Activated CD8-positive, alpha-beta T cell treated with anti-CD3 and anti-CD28 coated beads for 36 hours (primary cell): Measurements from ENCODE around the gene LSP1. TPM values are rescaled to one million over a fixed set of nuclear protein-coding genes. Genes with fewer than 3 reads are reported as not detected.

Experiments
- ATAC-seq: fragments of 200-7000 bp; cut with Tn5 transposase; one replicate; pipeline ENCODE4 v1.10.0; 2021; ENCODE audit warnings: mild to moderate bottlenecking, moderate library complexity
- CTCF ChIA-PET: fragments of 350-600 bp; sonication (Branson Sonifier 250); formaldehyde crosslinking; loops from one replicate; lab custom pipeline; 2021; ENCODE audit warnings: antibody characterized with exemption; lab: Charles Lee
- POLR2A ChIA-PET: fragments of 350-600 bp; sonication (Branson Sonifier 250); formaldehyde crosslinking; loops from one replicate; lab custom pipeline; 2021; ENCODE audit warnings: antibody characterized with exemption; lab: Charles Lee
- DNase-seq: peaks from one replicate; pipeline ENCODE4 v3.0.0-alpha.2; 2020
- H3K27ac Mint-ChIP-seq: one replicate; pipeline ENCODE4 v1.8.0; 2021; ENCODE audit warnings: mild to moderate bottlenecking, mixed read lengths
- H3K27me3 Mint-ChIP-seq: one replicate; pipeline ENCODE4 v1.8.0; 2021; ENCODE audit warnings: mixed read lengths
- H3K36me3 Mint-ChIP-seq: one replicate; pipeline ENCODE4 v1.8.0; 2021; ENCODE audit warnings: low read depth, mixed read lengths
- H3K4me1 Mint-ChIP-seq: one replicate; pipeline ENCODE4 v1.8.0; 2021; ENCODE audit warnings: low read depth, mixed read lengths
- H3K4me3 Mint-ChIP-seq: one replicate; pipeline ENCODE4 v1.8.0; 2021; ENCODE audit warnings: mild to moderate bottlenecking, moderate library complexity, mixed read lengths
- H3K9me3 Mint-ChIP-seq: one replicate; pipeline ENCODE4 v1.8.0; 2021; ENCODE audit warnings: mixed read lengths
- intact Hi-C: fragments of 100-400 bp; cut with micrococcal nuclease; formaldehyde crosslinking; loops from one replicate; pipeline ENCODE4 v1.10.0; 2022
- total RNA-seq, 2 experiments: library from RNA; stranded (reverse); gene quantifications; one replicate each; pipeline ENCODE4 v1.2.3, GENCODE V29; 2021
- TF ChIP-seq, protein P1 (sequence below): fragments of 200-600 bp; IDR thresholded peaks from one replicate; pipeline ENCODE4 v1.8.0; 2022; ENCODE audit warnings: antibody characterized with exemption, mild to moderate bottlenecking

Gene LSP1
- total RNA-seq, 2 experiments from 2014 or later = 247 to 251 TPM

DNA sequence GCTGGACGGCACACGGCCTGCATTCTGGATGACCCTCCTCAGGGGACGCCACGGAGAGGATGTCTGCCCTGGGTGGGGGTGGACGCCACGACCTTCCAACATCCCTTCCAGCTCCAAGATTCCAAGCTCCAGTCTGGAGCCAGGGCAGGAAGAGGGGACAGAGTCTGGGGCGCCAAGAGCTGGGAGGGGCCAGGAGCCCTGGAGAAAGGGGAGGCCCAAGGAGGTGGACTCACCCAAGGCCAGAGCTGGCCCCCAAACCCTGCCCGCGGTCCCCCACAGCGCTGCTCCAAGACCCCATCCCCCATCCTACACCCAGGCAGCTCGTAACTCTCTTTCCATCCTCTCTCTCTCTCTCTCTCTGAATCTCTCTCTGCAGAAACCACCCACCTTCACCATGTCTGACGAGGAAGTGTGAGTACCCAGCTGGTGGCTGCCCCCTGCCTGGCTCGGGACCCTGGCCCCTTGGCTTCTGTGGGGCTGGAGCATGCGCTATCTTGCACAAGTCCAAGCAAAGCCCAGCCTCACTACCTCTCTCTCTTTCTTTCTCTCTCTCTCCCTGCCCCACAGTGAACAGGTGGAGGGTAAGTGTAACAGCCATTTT is 69.7 kb downstream of the LSP1 start:
- DNase-seq = no peak
- peaks cover 2% of the 10 kb centered on the region for H3K4me1 Mint-ChIP-seq
- CTCF ChIA-PET = interaction anchor here (0.7 to 1.4 kb wide), 5 partner anchors 39 to 113 kb away, joined by 3 to 6 read pairs (median 3); partner anchors contain the start of gene TNNI2
- H3K27me3 Mint-ChIP-seq = no peaks in the 10 kb centered on the region
- intact Hi-C loops = no loop called here
- H3K9me3 Mint-ChIP-seq = no peaks in the 10 kb centered on the region
- no peak overlapping the region for H3K27ac Mint-ChIP-seq
- H3K36me3 Mint-ChIP-seq = no peaks in the 10 kb centered on the region
- no peak for ATAC-seq
- TF ChIP-seq, protein P1, sequence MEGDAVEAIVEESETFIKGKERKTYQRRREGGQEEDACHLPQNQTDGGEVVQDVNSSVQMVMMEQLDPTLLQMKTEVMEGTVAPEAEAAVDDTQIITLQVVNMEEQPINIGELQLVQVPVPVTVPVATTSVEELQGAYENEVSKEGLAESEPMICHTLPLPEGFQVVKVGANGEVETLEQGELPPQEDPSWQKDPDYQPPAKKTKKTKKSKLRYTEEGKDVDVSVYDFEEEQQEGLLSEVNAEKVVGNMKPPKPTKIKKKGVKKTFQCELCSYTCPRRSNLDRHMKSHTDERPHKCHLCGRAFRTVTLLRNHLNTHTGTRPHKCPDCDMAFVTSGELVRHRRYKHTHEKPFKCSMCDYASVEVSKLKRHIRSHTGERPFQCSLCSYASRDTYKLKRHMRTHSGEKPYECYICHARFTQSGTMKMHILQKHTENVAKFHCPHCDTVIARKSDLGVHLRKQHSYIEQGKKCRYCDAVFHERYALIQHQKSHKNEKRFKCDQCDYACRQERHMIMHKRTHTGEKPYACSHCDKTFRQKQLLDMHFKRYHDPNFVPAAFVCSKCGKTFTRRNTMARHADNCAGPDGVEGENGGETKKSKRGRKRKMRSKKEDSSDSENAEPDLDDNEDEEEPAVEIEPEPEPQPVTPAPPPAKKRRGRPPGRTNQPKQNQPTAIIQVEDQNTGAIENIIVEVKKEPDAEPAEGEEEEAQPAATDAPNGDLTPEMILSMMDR = no peak
- POLR2A ChIA-PET = interaction anchor here (1.3 to 2.9 kb wide), 2 partner anchors 31 to 34 kb away, joined by 6 to 25 read pairs; partner anchors contain the start of gene PRR33
- no peak overlapping the region for H3K4me3 Mint-ChIP-seq

DNA sequence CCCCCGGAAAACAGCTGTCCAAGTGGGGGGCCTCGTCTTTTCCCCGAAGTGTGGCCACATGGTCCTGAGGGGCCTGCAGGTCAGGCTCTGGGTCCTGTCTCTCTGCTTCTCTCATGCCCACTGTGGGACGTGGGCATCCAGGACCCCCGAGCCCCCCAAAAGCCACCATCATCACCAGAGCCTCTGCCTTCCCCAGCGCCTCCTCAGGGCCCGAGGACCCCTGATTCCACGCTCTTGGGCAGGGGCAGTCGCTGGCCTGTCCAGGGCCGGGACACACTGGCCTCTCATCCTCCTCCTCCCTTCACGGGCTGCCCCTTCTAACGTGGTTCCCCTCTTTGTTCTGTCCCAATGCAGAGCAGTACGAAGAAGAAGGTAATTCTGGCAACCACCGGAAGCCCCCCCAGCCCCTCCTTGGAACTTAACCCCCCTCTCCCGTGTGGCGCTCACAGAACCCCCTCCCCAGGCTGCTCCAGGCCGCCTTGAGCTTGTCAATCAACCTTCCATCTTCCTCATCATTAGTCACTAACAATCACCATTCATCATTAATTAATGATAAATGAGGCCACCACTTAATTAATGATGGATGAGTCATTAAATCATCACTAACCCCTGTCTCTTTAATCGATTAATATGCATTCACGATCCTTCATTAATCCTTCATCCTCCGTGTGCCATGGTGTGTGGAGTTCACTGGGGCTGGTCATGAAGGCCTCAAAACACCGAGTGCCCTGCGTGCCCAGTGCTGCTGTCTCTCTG is 70.5 kb downstream of the LSP1 start:
- DNase-seq = no peak
- intact Hi-C loops = no loop called here
- H3K4me1 Mint-ChIP-seq = peaks cover 2% of the 10 kb centered on the region
- no peak overlapping the region for H3K27ac Mint-ChIP-seq
- ChIA-PET CTCF (interaction anchor here (1.0 kb wide), 1 partner anchor 87 kb away, joined by 3 read pairs; no protein-coding TSS in a partner anchor), POLR2A (interaction anchor here (0.6 to 2.9 kb wide), 3 partner anchors 32 to 42 kb away, joined by 3 to 25 read pairs (median 4); partner anchors contain the start of gene PRR33)
- H3K4me3 Mint-ChIP-seq = no peak overlapping the region
- TF ChIP-seq, protein P1 = no peak
- H3K27me3 Mint-ChIP-seq = no peaks in the 10 kb centered on the region
- H3K9me3 Mint-ChIP-seq = no peaks in the 10 kb centered on the region
- ATAC-seq = no peak
- no peaks in the 10 kb centered on the region for H3K36me3 Mint-ChIP-seq

DNA sequence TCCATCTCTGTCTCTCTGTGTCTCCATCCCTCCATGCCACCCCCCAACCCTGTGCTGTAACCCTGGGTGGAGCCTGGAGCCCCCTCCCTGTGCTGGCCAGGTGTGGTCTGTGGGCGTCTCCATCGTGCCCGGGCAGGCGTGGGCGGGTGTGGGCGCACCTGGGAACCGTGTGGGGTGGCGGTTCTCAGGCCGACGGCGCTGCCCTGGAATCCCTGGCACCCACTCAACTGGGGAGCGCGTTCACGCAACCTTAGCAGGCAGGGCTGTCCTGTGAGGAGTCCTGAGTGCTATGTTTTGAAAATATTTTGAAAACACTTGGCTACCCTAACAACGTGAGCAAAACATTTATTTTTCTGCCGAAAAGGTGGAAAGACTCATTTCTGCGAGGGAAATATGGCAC is 71.3 kb downstream of the LSP1 start:
- H3K9me3 Mint-ChIP-seq = no peaks in the 10 kb centered on the region
- H3K36me3 Mint-ChIP-seq = no peaks in the 10 kb centered on the region
- no peak overlapping the region for H3K4me3 Mint-ChIP-seq
- ATAC-seq (no peak), DNase-seq (no peak)
- H3K27ac Mint-ChIP-seq = no peak overlapping the region
- intact Hi-C loops = no loop called here
- TF ChIP-seq, protein P1 = no peak
- CTCF ChIA-PET = no interaction called here
- POLR2A ChIA-PET = interaction anchor here (0.6 kb wide), 1 partner anchor 35 kb away, joined by 3 read pairs; no protein-coding TSS in a partner anchor
- H3K27me3 Mint-ChIP-seq = no peaks in the 10 kb centered on the region
- no peaks in the 10 kb centered on the region for H3K4me1 Mint-ChIP-seq

DNA sequence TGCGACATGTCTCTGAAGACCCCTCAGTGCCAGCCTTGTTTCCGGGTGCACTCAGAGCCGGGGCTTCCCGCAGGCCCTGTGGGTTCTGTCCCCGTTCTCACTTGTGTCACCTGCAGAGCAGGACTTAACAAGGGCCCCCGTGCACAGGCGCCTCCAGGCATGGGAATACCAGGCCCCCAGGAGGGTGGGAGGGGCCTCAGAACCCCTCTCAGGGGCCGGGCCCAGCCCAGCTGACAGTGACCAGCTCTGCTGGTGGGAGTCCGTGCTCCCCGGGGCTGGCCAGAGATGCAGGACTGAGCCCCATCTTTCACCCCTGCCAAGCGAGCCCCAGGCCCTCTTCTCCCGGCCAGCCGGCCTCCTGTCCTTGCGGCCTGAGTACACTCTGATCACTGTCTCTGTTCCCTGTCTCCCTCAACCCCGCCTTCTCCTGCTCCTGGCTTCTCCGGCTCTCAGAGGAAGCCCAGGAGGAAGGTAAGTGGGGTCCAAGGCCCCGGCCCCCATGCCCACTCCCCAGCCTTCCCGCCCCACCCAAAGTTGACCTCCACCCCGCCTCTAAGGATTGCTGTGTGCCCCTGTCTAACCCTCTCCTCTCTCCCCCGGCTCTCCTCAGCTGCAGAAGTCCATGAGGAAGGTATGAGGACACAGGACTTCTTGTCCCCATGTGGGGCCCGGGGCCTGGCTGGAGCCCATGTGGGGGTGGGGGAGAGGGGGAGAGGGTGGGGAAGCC is 71.9 kb downstream of the LSP1 start:
- intact Hi-C loops = no loop called here
- ChIA-PET POLR2A (no interaction called here), CTCF (no interaction called here)
- TF ChIP-seq, protein P1 = no peak
- H3K27me3 Mint-ChIP-seq = no peaks in the 10 kb centered on the region
- H3K4me1 Mint-ChIP-seq = peaks cover 2% of the 10 kb centered on the region
- DNase-seq (no peak), ATAC-seq (no peak)
- H3K36me3 Mint-ChIP-seq = no peaks in the 10 kb centered on the region
- no peak overlapping the region for H3K4me3 Mint-ChIP-seq
- H3K9me3 Mint-ChIP-seq = no peaks in the 10 kb centered on the region
- H3K27ac Mint-ChIP-seq = no peak overlapping the region
